ENCODE measurements around the gene USP49. TPM values are rescaled to one million over a fixed set of nuclear protein-coding genes. Genes with fewer than 3 reads are reported as not detected.
"Not testable (repeated sequence)": the region's sequence is repeated elsewhere in the genome, so short reads cannot be mapped to it uniquely, and the experiment has no call there.

USP49 gene
- total and polyA plus RNA-seq, 11 donors: 0.87 to 3.4 (median 1.7) TPM

- DNase-seq (no peak), ATAC-seq (no peak)
- TF ChIP-seq, protein P1, sequence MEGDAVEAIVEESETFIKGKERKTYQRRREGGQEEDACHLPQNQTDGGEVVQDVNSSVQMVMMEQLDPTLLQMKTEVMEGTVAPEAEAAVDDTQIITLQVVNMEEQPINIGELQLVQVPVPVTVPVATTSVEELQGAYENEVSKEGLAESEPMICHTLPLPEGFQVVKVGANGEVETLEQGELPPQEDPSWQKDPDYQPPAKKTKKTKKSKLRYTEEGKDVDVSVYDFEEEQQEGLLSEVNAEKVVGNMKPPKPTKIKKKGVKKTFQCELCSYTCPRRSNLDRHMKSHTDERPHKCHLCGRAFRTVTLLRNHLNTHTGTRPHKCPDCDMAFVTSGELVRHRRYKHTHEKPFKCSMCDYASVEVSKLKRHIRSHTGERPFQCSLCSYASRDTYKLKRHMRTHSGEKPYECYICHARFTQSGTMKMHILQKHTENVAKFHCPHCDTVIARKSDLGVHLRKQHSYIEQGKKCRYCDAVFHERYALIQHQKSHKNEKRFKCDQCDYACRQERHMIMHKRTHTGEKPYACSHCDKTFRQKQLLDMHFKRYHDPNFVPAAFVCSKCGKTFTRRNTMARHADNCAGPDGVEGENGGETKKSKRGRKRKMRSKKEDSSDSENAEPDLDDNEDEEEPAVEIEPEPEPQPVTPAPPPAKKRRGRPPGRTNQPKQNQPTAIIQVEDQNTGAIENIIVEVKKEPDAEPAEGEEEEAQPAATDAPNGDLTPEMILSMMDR (IDR thresholded peaks at IDR 0.05): no peak
- TF ChIP-seq POLR2A (IDR thresholded peaks at IDR 0.05): no peak
- H3K27ac ChIP-seq: no peak overlapping the region
- intact Hi-C loops (cut with DNase I): loop anchor here in 1 of 10 donors (5.0 kb wide), 1 partner anchor 62 kb away; no protein-coding TSS in a partner anchor
- H3K36me3 ChIP-seq: peaks cover 0 to 51% (median 43%) of the 10 kb centered on the region in 9 donors
- H3K27me3 ChIP-seq: no peaks in the 10 kb centered on the region
- WGBS, 4 donors: 94 to 100% (median 97%) methylated on average over 8 of the region's 8 CpGs
- peaks cover 0 to 28% (median 19%) of the 10 kb centered on the region in 12 donors for H3K4me1 ChIP-seq
- H3K4me3 ChIP-seq: no peak overlapping the region
- H3K9me3 ChIP-seq: no peaks in the 10 kb centered on the region
Observed at GRCh38 chr6:41769376-41769775, 125.8 kb downstream of the USP49 start.

DNA sequence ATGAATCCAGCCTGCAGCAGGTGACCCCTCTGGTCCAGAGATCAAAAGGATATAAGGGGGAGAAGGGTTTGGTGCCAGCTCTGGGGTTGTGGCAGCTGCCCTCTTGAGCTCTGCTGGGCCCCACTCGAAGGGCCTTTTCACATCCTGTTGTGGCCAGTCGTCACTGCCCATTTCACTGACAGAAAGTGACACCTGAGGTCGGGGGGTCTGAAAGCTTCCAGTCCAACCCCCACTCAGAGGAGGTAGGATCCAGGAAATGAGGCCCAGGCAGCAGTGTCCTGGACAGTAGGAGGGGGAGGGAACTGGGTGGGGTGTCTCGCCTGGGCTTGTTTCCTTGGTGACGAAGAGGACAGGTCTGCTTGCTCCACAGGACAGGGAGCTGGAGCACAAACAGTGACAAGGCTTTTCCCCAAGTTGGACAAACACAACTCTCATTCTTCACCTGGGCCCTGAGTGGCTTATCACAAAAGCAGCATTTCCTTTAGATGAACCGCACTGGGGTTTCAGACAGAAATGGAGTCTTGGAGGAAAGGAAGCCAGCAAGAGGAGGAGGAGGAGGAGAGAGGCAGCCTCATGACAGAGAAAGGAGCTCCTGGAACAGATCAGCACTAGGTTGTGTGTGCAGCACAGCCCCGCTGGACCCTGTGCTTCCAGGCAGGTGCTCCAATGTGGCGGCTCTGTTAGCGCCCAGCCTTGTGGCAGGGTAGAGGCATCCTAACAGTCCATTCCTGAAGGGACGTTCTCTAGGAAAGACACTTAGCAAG, 126.4 kb downstream of the USP49 start:
- whole genome bisulfite sequencing, 4 donors: 67 to 75% (median 72%) methylated on average over 7 to 10 of the region's 10 CpGs
- no peak for ATAC-seq
- intact Hi-C loops (cut with DNase I): loop anchor here in 1 of 10 donors (5.0 kb wide), 1 partner anchor 61 kb away; no protein-coding TSS in a partner anchor
- Histone ChIP-seq H3K27me3 (no peaks in the 10 kb centered on the region), H3K9me3 (no peaks in the 10 kb centered on the region), H3K36me3 (peaks cover 0 to 45% (median 36%) of the 10 kb centered on the region in 9 donors), H3K4me3 (no peak overlapping the region), H3K27ac (peak overlapping the region in 1 of 12 donors; percentile 73), H3K4me1 (peaks cover 0 to 28% (median 19%) of the 10 kb centered on the region in 12 donors)
- no peak for DNase-seq
- TF ChIP-seq, protein P1 (IDR thresholded peaks at IDR 0.05): no peak

- Histone ChIP-seq H3K4me1 (peaks cover 0 to 28% (median 19%) of the 10 kb centered on the region in 12 donors), H3K36me3 (peaks cover 0 to 30% (median 22%) of the 10 kb centered on the region in 9 donors), H3K27ac (peak overlapping the region in 11 of 12 donors; percentile 32 to 79 (median 61)), H3K27me3 (no peaks in the 10 kb centered on the region), H3K9me3 (no peaks in the 10 kb centered on the region), H3K4me3 (no peak overlapping the region)
- DNase-seq: peak in 4 of 5 donors; percentile 71 to 78 (median 72)
- intact Hi-C loops (cut with DNase I): loop anchor here in 1 of 10 donors (5.0 kb wide), 1 partner anchor 60 kb away; no protein-coding TSS in a partner anchor
- peak; percentile 78 to 92 (median 88) for ATAC-seq
- TF ChIP-seq, protein P1 (IDR thresholded peaks at IDR 0.05): no peak
- no peak for TF ChIP-seq POLR2A (IDR thresholded peaks at IDR 0.05)
- 16 to 27% (median 19%) methylated on average over 10 to 12 of the region's 12 CpGs for WGBS, 4 donors
Observed at GRCh38 chr6:41767112-41767833, 127.9 kb downstream of the USP49 start.

DNA sequence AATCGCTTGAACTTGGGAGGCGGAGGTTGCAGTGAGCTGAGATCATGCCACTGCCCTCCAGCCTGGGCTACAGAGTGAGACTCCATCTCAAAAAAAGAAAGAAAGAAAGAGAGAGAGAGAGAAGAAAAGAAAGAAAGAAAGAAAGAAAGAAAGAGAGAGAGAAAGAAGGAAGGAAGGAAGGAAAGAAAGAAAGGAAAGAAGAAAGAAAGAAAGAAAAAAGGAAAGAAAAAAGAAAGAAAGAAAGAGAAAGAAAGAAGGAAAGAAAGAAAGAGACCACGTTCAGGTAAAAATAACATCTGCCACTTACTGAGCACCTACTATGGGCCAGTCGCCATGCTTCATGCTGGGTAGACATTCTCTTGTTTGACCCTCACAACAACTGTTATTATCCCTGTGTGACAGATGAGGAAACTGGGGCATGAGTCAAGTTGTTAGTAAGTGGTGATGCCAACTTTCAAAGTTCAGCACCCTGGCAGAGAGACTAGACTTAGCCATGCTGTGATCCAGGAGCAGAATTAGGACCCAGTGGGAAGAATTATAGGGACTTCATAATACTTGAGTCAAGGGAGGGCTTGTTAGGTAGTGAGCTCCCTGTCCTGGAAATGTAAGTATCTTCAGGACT, 129.0 kb downstream of the USP49 start:
- ATAC-seq: peak in 1 of 4 donors; percentile 47

More for the DNA sequence above, 129.0 kb downstream of the USP49 start:
- intact Hi-C loops (cut with DNase I): loop anchor here in 1 of 10 donors (5.0 kb wide), 1 partner anchor 59 kb away; no protein-coding TSS in a partner anchor
- Histone ChIP-seq H3K27ac (peak overlapping the region in 8 of 12 donors; percentile 32 to 79 (median 68)), H3K36me3 (peaks cover 0 to 19% (median 11%) of the 10 kb centered on the region in 9 donors), H3K4me1 (peaks cover 0 to 28% (median 19%) of the 10 kb centered on the region in 12 donors)
- H3K4me3 ChIP-seq, H3K27me3 ChIP-seq, H3K9me3 ChIP-seq, DNase-seq: not testable (repeated sequence)
- 92 to 93% (median 93%) methylated on average over 4 of the region's 4 CpGs for WGBS, 4 donors

Measured in heart left ventricle (tissue), 16 donors.